ENCODE measurements around the gene GALNT5.
"Not testable (repeated sequence)": the region's sequence is repeated elsewhere in the genome, so short reads cannot be mapped to it uniquely, and the experiment has no call there.

GALNT5 gene, protein sequence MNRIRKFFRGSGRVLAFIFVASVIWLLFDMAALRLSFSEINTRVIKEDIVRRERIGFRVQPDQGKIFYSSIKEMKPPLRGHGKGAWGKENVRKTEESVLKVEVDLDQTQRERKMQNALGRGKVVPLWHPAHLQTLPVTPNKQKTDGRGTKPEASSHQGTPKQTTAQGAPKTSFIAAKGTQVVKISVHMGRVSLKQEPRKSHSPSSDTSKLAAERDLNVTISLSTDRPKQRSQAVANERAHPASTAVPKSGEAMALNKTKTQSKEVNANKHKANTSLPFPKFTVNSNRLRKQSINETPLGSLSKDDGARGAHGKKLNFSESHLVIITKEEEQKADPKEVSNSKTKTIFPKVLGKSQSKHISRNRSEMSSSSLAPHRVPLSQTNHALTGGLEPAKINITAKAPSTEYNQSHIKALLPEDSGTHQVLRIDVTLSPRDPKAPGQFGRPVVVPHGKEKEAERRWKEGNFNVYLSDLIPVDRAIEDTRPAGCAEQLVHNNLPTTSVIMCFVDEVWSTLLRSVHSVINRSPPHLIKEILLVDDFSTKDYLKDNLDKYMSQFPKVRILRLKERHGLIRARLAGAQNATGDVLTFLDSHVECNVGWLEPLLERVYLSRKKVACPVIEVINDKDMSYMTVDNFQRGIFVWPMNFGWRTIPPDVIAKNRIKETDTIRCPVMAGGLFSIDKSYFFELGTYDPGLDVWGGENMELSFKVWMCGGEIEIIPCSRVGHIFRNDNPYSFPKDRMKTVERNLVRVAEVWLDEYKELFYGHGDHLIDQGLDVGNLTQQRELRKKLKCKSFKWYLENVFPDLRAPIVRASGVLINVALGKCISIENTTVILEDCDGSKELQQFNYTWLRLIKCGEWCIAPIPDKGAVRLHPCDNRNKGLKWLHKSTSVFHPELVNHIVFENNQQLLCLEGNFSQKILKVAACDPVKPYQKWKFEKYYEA

DNA sequence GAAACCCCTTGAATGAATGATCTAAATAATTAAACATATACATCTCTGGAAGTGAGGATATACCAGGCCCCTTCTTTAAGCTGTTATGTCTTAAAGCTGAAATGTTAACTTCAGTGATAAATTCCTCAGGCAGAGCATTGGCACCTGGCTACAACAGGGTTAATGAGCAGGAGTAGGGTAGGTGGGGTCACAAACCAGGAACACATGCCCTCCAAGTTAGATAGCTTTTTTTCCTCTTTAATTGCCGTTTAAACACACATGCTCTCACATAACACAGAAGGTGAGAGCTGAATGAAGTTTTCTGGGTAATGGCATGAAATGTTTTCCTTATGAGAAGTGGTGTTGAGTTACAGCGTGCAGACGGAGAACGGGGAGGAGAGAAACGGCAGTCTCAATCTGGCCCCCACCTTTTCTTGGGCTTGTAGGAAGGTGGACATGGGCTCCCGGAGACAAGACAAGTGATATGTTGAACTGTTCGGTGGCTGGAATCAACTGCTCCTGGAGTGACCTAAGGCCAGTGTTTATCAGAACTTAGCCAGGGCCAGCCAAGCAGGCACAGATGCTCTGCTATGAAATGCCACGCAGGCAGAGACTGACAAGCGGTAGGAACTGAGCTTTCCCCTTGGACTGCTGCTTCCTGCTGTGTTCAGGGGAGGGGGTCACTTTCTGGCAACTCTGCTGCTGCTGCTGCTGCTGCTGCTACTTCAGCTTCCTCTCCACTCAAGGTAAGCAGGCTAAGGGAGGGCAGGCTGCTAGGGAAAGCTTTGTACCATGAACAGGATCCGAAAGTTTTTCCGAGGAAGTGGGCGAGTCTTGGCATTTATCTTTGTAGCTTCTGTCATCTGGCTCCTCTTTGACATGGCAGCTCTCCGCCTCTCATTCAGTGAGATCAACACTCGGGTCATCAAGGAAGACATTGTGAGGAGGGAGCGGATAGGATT lies at the start of gene GALNT5:
Gene GALNT5, plus strand, starts transcription at position 394 of the 941 bp plus-strand sequence. Its CDS starts 378 bp downstream, at position 772.
- DNase-seq, result peak in 1 of 51 donors; percentile 2

DNA sequence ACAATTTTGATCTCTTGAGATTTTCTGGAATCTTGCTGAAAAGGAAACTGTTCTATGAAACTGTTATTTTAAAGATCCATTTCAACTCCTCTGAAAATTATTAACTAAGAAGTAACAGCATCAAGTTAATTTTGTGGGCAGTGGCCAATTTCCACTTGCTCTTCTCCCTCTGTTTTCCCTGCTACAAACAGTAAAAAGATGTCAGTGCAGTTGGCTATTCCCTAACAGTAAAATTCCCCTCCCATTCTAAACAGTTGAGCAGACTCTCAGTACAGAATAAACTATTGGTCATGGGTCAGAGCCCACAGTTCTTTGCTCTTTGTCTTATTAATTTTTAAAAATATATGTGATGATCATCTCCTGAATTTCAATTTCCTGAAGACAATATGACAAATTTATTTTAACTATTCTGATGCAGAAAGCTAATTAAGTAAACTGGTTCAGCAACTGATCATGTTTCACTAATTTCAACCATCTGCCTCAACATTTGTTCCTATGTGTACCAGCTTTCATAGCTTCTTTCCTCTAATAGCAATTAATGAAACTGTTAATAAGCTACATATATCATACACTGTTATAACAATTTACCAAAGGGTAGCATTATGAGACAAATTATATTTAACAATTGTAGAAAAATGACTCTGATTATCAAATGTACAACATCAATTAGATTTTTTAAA lies 41.1 kb upstream of the GALNT5 start:
- no peak for DNase-seq

DNA sequence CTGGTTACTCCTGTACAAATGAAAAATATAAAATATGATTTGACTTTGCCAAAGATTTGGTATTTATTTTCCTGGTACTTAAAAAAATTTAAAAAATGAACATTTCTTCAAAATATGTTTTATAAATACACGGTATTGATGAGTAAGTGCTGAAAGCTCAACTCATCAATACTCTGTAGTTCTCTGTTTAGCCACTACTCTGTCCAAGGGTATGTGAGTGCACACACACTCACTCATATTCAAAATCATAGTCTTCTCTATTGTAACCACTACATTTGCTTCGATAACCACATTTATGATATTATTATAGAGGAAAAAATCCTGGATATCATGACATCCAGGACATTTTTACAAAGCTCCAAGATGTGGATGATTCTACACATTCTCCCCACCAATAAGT lies 40.1 kb upstream of the GALNT5 start:
- DNase-seq, result no peak

DNA sequence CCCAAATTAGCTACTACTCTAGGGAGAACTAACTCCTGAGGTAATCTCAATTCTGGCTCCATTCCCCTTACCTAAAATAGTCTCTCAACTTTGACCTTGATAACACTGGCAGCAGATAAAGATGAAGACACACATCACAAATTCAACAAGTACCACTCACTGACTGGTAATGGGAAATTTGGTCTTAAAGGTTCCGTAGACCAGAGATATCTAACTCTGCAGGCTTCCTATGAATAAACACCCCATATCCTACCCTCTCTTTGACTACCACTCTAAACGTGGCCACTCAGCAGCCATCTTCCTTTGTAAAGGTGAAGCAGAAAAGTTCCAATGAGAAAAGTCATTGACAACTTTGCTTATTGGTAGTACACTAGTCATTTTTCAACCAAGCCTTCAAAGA lies 38.6 kb upstream of the GALNT5 start:
- no peak for DNase-seq

DNA sequence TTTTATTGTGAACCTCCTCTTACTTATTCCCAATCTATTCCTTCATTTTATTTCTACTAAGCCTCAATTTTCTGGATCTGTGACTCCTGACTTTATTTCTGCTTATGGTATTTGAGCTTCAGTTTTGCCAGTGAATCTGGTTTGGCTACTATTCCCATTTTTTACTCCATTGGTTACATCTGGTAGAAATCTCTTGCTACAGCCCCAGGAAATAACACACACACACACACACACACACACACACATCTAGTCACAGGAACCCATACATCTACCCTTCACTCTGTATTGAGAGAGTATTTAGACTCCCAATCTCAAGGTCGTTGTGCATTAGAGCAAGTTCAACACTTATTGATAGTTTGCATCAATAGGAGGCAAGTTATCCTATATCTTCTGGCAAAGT lies 37.0 kb upstream of the GALNT5 start:
- DNase-seq, result no peak

DNA sequence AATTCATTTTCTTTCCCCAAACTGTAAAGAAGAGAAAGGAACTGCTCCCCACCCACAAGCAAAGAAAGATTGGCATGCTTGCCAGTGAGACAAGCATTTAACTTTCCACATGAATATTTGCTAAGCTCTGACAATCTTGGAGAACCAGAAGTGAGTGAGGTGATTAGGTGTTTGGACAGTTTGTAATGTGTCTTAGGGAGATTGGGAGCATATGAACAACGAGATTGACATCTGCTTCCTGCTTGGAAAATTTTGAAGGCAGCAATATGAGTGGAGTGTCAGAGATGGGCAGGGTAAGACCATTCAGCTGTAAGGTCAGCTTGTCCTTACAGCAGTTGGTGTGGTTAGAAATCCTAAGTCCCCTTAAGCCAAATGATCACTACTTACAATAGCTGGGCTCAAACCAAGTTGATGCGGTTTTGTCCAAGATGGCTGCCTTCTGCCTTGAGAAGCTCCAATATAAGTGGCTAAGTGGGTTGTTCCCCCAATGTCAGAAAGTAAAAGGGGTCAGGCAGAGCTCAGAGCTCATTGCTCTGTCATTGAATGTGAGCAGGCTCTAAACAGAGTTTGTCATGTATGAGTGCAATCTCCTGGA lies 36.0 kb upstream of the GALNT5 start:
- no peak for DNase-seq

DNA sequence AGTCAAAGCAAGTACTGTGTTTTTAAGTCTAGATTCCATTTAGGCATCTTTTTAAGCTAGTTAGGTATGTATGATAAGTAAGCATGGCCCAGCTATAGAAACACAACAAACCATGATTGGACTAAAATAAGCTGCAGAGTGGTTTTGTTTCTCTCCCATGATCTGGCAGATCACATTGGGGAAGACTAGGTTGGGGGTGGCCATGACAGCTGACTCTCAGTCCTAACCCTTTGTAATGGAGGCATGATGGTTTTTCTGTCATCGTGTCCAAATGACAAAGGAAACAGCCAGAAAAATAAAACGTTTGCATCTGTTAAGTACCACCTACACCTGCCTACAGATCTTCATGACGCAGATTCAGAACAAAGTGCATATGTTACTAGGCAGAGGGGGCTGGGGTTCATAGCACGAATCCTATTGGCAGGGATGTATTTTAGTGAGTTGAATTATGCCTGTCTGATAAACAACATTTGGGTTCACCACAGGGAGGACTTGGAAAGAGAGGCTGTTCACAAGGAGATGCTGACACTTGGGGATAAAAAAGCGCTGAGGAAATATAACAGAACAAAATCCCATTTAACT lies 33.8 kb upstream of the GALNT5 start:
- no peak for DNase-seq

DNA sequence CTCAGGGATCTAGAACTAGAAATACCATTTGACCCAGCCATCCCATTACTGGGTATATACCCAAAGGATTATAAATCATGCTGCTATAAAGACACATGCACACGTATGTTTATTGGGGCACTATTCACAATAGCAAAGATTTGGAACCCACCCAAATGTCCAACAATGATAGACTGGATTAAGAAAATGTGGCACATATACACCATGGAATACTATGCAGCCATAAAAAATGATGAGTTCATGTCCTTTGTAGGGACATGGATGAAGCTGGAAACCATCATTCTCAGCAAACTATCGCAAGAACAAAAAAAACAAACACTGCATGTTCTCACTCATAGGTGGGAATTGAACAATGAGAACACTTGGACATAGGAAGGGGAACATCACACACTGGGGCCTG lies 33.1 kb upstream of the GALNT5 start:
- not testable (repeated sequence) for DNase-seq

DNA sequence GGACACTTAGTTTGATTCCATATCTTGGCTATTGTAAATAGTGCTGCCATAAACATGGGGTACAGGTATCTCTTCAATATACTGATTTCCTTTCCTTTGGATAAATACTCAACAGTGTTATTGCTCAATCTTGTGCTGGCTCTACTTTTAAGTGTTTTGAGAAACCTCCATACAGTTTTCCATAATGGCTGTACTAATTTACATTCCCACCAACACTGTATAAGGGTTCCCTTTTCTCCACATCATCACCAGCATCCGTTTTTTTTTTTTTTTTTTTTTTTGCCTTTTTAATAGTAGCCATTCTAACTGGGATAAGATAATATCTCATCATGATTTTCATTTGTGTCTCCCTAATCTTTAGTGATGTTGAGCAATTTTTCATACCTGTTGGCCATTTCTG lies 29.9 kb upstream of the GALNT5 start:
- no peak for DNase-seq

DNA sequence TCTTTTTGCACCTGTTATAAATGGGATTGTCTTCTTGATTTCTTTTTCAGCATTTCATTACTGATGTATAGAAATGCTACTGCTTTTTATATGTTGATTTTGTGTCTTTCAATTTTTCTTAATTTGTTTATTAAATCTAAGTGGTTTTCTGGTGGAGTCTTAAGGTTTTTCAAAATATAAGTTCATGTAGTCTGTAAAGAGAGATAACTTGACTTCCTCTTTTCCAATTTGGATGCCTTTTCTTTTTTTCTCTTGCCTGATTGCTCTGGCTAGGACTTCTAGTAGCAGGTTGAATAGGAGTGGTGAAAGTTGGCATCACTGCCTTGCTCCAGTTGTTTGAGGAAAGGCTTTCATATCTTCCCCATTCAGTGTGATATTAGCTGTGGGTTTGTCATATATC lies 28.6 kb upstream of the GALNT5 start:
- DNase-seq, result no peak

DNA sequence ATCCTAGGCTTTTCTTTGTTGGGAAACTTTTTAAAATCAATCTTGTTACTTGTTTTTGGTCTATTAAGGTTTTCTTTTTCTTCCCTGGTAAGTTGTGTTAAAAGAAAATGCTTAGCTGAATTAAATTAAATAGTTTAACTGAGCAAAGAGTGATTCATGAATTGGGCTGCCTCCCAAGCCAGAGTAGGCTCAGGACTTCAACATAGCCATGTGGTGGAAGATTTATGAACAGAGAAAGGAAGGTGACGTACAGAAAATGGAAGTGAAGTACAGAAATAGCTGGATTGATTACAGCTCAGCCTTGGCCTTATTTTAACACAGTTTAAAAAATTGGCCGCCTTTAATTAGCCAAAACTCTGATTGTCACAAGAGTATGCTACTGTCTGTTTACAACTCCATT lies 27.9 kb upstream of the GALNT5 start:
- DNase-seq, result no peak

DNA sequence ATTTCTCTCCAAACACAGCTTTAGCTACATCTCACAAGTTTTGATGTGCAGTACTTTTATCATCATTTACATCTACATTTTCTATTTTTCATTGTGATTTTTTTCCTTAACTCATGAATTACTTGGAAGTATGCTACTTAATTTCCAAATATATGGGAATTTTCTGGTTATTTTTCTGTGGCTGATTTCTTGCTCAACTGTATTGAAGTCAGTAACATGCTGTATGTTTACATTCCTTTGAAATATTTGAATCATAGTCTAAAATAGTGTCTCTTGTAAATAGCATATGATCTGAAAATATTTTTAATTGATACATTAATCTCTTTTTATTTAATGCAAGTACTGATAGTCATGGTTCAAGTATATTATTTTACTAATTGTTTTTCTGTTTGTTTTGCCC lies 26.0 kb upstream of the GALNT5 start:
- no peak for DNase-seq

DNA sequence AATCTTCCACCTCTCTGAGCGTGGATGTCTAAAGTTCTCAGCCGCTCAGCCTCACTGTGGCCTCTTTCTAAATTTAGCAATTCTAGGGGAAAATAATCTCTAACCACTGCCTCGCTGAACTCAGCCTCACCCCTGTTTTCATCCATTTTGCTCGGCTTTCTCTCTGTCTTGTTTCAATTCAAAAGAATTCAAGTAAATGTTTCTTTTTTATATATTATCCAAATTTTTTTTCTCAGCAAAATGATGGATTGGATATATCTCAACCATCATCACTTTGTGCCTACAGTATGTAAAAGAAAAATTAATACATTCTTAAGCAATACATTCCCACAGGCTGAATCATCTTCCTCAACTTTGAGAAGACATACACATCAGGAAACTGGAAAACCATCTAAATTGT lies 24.0 kb upstream of the GALNT5 start:
- no peak for DNase-seq

DNA sequence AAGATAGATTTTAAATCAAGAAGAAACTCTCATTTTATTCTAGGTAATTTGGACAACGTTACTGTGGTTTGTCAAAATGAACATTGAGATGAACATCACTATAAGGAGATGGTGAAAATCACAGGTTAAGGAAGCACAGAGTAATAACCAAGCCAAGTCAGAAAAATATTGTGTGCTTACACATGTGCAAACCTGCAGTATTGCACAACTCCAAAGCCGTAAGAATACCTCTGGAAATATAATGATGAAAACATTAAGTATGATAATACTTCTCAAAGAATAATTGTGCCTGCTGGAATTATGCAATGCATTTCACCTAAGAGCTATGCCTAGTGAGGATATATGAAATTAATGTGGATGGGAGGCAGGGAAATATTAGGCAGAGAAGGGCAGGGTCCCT lies 21.1 kb upstream of the GALNT5 start:
- DNase-seq, result no peak

DNA sequence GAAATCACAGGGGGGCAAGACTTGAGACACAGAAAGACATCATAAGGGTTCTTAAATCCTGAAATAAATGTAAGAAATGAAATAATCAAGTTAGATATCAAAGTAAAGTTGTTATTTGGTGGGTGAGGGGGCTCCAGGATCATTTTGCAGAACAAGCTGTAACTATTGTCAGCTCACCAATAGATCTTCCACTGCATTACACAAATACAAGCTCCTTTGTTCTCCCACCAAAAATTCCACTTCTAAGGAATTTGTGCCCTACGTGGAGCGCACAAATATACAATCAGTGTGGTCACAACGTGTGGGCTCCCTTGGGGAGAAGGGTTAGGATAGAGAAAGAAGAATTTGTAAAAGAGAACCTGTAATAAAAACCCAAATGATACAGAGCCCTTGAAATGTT lies 19.2 kb upstream of the GALNT5 start:
- DNase-seq, result no peak

DNA sequence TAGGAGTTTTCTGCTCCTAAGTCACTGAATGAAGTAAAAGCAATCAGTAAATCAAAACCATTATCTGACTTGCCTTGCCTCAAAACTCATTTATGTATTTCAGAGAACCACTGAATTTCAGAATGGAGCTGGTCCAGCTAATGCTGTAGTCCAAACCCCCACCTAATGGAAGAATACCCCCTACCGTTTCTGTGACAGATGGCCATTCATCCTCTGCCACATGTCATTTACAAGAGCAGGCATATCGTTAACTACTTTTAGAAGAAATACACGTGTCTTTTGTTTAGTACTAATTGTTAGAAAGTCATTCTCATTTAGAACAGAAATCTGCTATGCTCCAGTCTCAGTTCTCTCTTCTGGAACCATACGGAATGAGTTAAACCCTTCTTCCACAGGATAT lies 12.8 kb upstream of the GALNT5 start:
- DNase-seq, result no peak

DNA sequence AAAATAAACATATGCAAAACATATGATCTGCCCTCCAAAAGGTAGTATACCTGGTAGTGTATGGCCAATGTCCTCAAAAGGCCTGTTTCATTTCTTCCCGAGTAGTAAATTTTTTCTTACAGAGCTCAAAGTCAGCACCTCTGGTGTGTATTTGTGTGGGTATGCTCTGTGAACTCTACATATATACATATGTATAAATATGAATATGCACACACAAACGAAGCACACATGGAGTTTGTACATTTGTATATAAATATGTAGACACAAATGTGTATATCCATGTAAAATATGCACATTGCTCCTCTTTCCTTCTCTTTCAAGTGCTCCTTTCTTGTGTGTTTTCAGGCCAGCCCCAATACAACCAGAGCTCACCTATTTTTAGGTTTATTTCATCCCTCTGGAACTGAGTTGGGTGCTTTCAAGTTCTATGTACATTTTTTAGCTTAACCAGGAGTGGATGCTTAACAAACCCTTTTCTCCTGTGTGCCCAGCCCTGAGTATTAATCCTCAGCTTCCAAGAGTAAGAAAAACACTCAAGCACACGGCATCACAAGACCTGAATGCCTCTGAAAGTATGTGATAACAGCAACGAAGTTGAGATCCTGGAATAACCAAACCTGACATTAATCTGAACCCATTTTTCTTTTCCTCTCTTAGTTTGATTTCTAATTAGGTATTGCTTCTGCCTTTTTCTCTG lies 12.2 kb upstream of the GALNT5 start:
- no peak for DNase-seq

DNA sequence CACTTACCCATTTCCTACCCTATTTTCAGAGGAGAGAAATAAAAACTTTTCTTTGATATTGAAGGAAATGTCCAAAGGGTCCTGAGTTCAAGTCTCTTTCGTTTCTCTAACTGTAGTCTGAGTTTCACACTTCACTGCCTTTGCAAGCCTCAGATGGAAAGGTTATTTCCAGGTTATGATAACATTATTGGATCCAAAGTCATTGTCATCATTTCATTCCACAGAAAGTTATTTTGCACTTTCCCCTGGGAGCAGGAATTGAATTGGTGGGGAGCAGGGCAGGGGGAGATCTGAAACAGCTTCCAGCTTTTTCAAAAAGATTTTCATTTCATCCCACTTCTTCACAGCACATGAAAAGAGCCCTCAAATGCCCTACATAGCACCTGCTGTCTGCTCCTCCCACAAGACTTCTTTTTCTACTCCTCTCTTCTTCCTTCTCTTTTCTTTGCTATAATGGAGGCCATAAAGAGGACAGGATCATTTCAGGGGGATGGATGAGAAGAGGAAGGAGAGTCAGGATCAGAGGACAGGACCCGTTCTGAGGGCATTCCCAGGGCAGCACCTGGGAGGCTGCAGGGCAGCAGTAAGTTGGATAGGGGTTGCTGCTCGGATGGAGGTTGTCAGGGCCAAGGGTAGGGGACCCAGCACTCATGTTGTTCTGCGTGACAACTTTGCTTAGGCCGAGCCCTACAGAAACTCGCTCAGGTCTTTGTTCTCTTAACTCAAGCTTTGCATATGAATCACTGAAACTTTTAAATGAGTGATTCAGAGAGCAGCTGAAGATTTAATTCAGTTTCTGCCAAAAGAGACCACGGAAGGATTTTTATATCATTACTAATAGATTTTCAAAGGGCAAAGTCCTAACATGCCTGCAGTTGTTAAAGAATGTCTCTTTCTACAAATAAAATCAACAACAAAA lies 11.4 kb upstream of the GALNT5 start:
- no peak for DNase-seq
